Skin epidermis (tissue), 12 donors: ENCODE results near the gene C2CD3.

Experiments
- H3K27ac ChIP-seq, 21 experiments: fragments of 200-600 bp; sonication (generic) in 11 of 21; one replicate each; pipeline ENCODE4 v1.5.0; 2020; ENCODE audit warnings: mild to moderate bottlenecking in 3 of 21, inconsistent platforms in 2 of 21, moderate library complexity in 2 of 21
- H3K4me3 ChIP-seq, 7 experiments: fragments of 200-600 bp; sonication (generic) in 2 of 7; one replicate each; pipeline ENCODE4 v1.5.0; 2020; ENCODE audit warnings: inconsistent platforms in 2 of 7, mild to moderate bottlenecking in 2 of 7, moderate library complexity in 1 of 7

C2CD3 gene

DNA sequence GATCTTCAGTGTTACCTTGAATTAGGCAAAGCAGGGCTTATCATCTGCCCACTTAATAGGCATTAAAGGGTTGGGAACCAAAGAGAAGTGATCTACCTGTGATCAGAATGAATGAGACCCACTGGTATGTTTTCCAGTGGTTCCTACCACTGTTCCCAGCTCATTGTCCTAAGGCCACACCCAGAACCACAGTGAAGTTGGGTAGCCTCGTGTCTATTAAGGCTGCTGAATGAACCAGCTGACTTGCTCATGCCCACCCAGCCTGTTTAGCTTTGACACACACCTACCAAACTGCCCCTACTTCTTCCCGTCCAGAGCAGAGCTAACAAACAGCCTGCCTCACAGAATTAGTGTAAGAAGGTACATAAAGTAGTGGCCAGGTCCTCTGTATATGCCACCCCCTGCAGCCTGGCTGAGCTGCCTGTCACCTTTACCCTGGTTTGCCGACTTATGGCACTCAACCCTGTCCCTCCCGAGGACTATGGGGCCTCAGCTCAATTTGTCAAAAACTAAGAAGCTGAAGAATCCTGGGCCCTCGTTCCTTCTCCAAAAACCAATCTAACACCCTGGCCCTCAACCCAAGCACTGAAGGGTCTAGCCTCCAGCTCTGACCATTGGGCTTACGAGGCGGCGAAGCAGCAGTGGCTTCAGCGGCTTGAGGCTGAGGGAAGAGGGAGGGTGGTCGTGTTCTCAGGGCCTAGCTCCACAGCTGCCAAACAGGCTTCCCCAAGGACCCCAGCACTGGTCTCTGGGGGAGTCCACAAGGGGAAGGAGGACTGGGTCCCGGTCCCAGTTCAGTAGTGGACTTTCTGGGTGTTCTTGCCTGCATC, 198.0 kb downstream of the C2CD3 start:
- H3K27ac ChIP-seq = peak overlapping the region in 9 of 21 experiments; percentile 47 to 78 (median 59)
- H3K4me3 ChIP-seq = no peak overlapping the region

DNA sequence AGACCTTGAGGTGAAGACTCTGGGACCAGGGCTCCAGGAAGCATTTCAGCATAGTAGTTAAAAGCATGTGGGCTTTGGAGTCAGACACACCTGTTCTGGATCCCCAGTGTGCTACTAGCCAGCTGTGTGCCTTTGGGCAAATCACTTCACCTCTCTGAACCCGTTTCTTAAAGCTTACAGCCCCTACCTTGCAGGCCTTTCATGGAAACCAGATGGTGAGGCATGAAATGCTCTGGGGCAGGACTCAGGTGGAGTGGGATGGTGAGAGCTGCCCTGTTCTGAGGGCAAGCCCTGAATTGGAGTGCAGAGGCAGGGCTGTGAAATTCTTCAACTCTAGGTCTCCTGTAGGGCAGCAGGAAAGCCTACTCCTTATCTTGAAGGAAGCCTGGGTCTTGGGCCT, 198.6 kb downstream of the C2CD3 start:
- H3K27ac ChIP-seq = peak overlapping the region in 2 of 21 experiments; percentile 21 to 78
- no peak overlapping the region for H3K4me3 ChIP-seq

- H3K27ac ChIP-seq = peak overlapping the region in 4 of 21 experiments; percentile 13 to 69 (median 52)
- no peak overlapping the region for H3K4me3 ChIP-seq
Observed at GRCh38 chr11:73971175-73971719, 199.6 kb downstream of the C2CD3 start.

GRCh38 chr11:73969991-73970800, 200.6 kb downstream of the C2CD3 start:
- Histone ChIP-seq H3K27ac (peak overlapping the region in 5 of 21 experiments; percentile 20 to 69 (median 60)), H3K4me3 (no peak overlapping the region)

DNA sequence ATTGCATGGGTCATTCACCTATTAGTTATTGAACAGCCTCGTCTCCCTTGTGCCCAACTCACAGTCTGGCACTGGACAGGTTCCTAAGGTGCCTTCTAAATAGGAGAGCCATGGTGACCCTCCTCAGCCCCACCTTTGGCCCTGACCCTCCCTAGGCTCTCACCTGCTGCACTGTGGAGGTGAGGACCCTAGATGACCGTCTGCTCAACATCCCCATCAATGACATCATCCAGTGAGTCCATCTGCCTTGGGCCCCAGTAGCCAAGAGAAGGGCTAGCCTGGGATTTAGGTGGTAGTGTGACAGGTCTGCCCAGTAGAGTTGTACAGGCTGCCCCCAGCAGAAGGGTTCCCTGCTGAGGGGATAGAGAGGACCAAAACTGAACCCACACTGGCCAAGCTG, 201.7 kb downstream of the C2CD3 start:
- H3K4me3 ChIP-seq = no peak overlapping the region
- H3K27ac ChIP-seq = peak overlapping the region in 3 of 21 experiments; percentile 34 to 69 (median 39)

DNA sequence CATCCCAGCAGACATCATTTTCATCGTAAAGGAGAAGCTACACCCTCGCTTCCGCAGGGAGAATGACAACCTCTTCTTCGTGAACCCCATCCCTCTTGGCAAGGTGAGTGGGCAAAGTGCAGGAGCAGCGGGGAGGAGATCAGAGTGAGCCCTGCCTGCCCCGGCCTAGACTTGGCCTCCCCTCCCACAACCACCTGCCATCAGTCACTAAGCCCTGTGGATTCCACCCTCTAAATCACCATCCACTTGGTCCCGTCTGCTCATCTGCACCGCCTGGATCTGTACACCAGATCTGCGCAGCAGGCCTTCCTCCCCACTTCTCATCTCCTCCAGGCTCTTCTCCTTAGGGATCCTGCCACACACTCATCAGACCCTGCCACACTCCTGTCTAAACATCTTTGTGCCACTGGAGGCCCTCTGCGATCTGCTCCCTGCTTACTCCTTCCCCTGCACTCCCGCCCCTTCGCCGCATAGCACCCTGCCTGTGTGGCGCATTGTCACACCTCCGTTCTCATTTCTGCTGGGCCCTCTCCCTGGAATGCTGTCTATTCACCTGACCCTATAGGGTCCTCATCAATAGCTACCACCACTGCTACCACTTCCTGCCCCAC, 202.3 kb downstream of the C2CD3 start:
- Histone ChIP-seq H3K4me3 (no peak overlapping the region), H3K27ac (no peak overlapping the region)

DNA sequence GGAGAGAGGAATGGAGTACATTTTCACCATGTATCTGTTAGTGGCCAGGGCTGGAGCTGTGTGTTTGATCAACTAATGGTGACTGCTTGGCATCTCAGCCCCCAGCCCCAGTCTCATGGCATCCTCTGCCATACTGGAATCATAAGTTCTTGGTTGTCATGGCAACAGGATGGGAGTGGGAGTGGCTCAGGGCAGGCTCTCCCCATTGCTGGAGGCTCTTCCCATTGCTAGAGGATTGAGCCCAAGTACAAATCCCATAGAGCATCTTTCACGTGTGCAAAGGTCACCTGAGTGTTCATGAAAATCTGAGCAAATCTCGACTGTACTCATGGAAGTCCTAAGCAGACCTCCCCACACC, 205.1 kb downstream of the C2CD3 start:
- Histone ChIP-seq H3K27ac (no peak overlapping the region), H3K4me3 (no peak overlapping the region)

DNA sequence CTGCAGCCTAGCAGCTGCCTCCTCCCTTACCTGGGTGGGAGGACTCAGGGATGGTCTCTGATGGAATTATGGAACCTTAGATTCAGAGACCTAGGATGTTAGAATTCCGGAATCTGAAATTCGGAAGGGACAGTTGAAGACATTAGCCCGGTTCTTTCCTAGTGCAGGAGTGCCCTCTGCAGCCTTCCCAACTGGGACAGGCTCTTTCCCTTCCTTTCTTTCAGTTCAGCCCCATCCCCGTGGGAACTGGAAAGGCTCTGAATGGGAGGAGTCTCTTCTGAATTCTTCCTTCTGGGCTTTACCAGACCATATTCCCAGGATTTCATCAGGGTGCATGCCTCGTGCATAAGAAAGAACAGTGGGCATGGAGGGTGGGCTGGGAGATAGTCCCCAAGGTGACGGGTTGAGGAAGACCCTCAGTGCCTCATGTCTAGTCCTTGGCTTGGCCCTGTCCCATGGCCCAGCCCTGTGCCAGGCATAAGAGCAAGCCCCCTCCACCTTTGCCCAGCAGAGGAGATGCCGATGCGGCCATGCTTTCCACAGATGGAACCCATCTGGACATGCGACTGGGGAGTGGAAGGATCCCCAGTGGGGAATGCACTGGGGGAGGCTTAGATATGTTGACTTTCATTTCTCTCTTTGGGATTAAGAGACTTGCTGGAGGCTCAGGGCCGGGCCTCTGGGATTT, 205.6 kb downstream of the C2CD3 start:
- H3K27ac ChIP-seq = no peak overlapping the region
- H3K4me3 ChIP-seq = no peak overlapping the region

- Histone ChIP-seq H3K27ac (no peak overlapping the region), H3K4me3 (no peak overlapping the region)
Observed at GRCh38 chr11:73963861-73964260, 206.9 kb downstream of the C2CD3 start.
